Testis (tissue), 3 donors: ENCODE data around the gene EFNA5. TPM values are rescaled to one million over a fixed set of nuclear protein-coding genes. Genes with fewer than 3 reads are reported as not detected.
"Not testable (repeated sequence)": the region's sequence is repeated elsewhere in the genome, so short reads cannot be mapped to it uniquely, and the experiment has no call there.

ENCODE experiments used
- DNase-seq: peaks from one replicate; pipeline ENCODE4 v3.0.0-alpha.2; 2019
- H3K27ac ChIP-seq, 2 donors: fragments of 200-600 bp; sonication (generic); one replicate each; pipeline ENCODE4 v1.5.1; 2019
- H3K27me3 ChIP-seq: fragments of 200-600 bp; sonication (generic); one replicate; pipeline ENCODE4 v1.5.1; 2019
- H3K36me3 ChIP-seq: fragments of 200-600 bp; sonication (generic); one replicate; pipeline ENCODE4 v1.5.1; 2017; ENCODE audit warnings: low read depth; ENCODE audit errors: missing control alignments
- H3K4me1 ChIP-seq: fragments of 200-600 bp; sonication (generic); one replicate; pipeline ENCODE4 v1.5.1; 2019
- H3K4me3 ChIP-seq, 2 donors: fragments of 200-600 bp; sonication (generic); one replicate each; pipeline ENCODE4 v1.5.1; 2017 to 2019
- H3K9me3 ChIP-seq: fragments of 200-600 bp; sonication (generic); one replicate; pipeline ENCODE4 v1.5.1; 2017
- POLR2A ChIP-seq: fragments of 450-650 bp; IDR thresholded peaks from one replicate; pipeline ENCODE4 v1.6.1; 2017; ENCODE audit warnings: antibody characterized with exemption, mild to moderate bottlenecking, moderate library complexity
- WGBS, 2 donors: methylation state at CpG; one replicate each; pipeline ENCODE4 v1.1.5; 2018; 5-methylcytosine and 5-hydroxymethylcytosine counted together
- intact Hi-C: fragments of 100-400 bp; cut with DNase I; formaldehyde crosslinking; loops from one replicate; pipeline ENCODE4 v1.15.1; 2023; ENCODE audit warnings: low total_unique reads
- polyA plus RNA-seq: library from polyadenylated mRNA; stranded (reverse); fragments of 350-450 nt; fragmentation: Illumina TruSeq; extraction: RNeasy Lipid Tissue Mini Kit (QIAGEN cat#74804); gene quantifications from one replicate; pipeline ENCODE4 v1.2.3, GENCODE V29; 2014; ENCODE audit warnings: low read depth, low replicate concordance; ENCODE audit not compliant: insufficient read depth
- total RNA-seq, 2 donors: library from RNA; depleted of rRNA; stranded (reverse); fragments of >200 nt; gene quantifications; one replicate each; pipeline ENCODE4 v1.2.3, GENCODE V29; 2016
- TF ChIP-seq, protein P1 (sequence below), 3 experiments: fragments of 450-650 bp in 2 of 3; fragments of 200-600 bp in 1 of 3; sonication (generic) in 1 of 3; IDR thresholded peaks; one replicate each; pipeline ENCODE4 v1.5.1; 2016 to 2019; ENCODE audit warnings: antibody characterized with exemption in 3 of 3, mild to moderate bottlenecking in 2 of 3, moderate library complexity in 1 of 3

EFNA5 gene
- total and polyA plus RNA-seq, 3 donors from 2014 or later = 2.6 to 5.4 (median 3.5) TPM

- H3K27ac ChIP-seq = no peak overlapping the region
- H3K27me3 ChIP-seq = no peaks in the 10 kb centered on the region
- H3K9me3 ChIP-seq = no peaks in the 10 kb centered on the region
- TF ChIP-seq, protein P1, sequence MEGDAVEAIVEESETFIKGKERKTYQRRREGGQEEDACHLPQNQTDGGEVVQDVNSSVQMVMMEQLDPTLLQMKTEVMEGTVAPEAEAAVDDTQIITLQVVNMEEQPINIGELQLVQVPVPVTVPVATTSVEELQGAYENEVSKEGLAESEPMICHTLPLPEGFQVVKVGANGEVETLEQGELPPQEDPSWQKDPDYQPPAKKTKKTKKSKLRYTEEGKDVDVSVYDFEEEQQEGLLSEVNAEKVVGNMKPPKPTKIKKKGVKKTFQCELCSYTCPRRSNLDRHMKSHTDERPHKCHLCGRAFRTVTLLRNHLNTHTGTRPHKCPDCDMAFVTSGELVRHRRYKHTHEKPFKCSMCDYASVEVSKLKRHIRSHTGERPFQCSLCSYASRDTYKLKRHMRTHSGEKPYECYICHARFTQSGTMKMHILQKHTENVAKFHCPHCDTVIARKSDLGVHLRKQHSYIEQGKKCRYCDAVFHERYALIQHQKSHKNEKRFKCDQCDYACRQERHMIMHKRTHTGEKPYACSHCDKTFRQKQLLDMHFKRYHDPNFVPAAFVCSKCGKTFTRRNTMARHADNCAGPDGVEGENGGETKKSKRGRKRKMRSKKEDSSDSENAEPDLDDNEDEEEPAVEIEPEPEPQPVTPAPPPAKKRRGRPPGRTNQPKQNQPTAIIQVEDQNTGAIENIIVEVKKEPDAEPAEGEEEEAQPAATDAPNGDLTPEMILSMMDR (IDR thresholded peaks at IDR 0.05) = no peak
- no peak for TF ChIP-seq POLR2A
- WGBS, 2 donors = 92 to 98% methylated on average over 2 of the region's 2 CpGs
- no peak overlapping the region for H3K4me3 ChIP-seq
- H3K36me3 ChIP-seq = no peaks in the 10 kb centered on the region
- DNase-seq = no peak
- no peaks in the 10 kb centered on the region for H3K4me1 ChIP-seq
- intact Hi-C loops = no loop called here
Observed at GRCh38 chr5:107352576-107352975, 318.2 kb downstream of the EFNA5 start.

- H3K4me3 ChIP-seq, H3K27ac ChIP-seq, DNase-seq, intact Hi-C loops, H3K9me3 ChIP-seq, H3K4me1 ChIP-seq, H3K36me3 ChIP-seq, H3K27me3 ChIP-seq: not testable (repeated sequence)
- WGBS, 2 donors = 90 to 97% methylated on average over 3 of the region's 3 CpGs
Observed at GRCh38 chr5:107346580-107346979, 324.2 kb downstream of the EFNA5 start.

DNA sequence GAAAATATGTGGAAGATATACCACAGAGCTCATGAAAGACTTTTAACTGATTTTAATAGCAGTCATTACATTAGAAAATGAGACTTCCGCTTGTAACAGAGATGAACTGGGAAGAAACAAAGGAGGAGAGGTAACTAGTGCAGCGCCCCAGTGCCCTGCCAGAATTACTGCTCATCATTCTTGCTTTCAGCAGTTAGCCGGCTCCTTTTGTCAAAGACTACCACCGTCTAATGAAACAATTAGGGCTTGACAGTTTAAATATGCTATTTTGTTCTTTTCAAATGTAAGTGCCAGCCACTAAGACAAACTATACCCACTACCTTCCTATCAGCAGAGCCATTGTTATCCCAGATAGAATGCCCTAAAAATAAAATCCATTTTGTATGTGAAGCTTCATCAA, 328.4 kb downstream of the EFNA5 start:
- 57 to 73% methylated on average over 4 of the region's 4 CpGs for WGBS, 2 donors

DNA sequence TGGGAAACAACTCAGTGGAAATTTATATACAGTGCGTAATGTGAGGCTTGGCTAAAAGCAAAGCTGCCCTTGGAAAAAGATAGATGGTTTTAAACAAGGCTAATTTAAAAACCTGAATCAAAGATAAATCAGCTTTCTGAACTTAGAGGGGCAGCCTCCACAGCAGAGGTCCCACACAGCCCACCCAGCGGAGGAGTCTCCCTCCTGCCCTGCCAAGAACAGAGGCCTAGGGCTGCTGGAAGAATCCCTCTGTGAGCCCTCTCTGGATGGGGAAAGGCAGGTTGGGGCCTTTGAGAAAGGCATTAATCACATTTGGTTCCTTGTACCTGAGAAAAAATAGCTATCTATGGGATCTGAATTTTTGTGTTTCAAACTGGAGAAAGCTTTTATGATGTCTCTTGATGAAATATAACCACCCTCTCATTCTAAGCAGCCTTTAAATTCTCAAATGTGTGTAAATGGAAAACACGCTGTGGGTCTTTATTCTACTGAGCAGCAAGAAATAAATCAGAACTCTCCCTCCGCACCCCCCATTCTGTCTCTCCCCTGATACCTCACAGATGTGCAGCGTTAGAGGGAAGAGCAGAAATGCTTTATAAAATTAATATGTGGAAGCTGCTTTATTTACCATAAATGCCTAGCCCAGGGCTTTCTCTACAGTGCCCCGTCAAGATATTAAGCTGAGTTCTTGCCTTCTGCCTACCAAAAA, 329.2 kb downstream of the EFNA5 start:
- Histone ChIP-seq H3K4me1 (no peaks in the 10 kb centered on the region), H3K27ac (no peak overlapping the region), H3K9me3 (no peaks in the 10 kb centered on the region), H3K4me3 (no peak overlapping the region), H3K36me3 (no peaks in the 10 kb centered on the region), H3K27me3 (no peaks in the 10 kb centered on the region)
- DNase-seq = no peak
- intact Hi-C loops = no loop called here
- 77 to 78% methylated on average over 6 of the region's 6 CpGs for WGBS, 2 donors
- no peak for TF ChIP-seq POLR2A
- TF ChIP-seq, protein P1 (IDR thresholded peaks at IDR 0.05) = no peak

More for the DNA sequence above, 328.4 kb downstream of the EFNA5 start:
- H3K9me3 ChIP-seq = no peaks in the 10 kb centered on the region
- no peak overlapping the region for H3K4me3 ChIP-seq
- H3K27ac ChIP-seq = no peak overlapping the region
- H3K36me3 ChIP-seq = no peaks in the 10 kb centered on the region
- intact Hi-C loops = no loop called here
- no peaks in the 10 kb centered on the region for H3K27me3 ChIP-seq
- no peak for TF ChIP-seq POLR2A
- TF ChIP-seq, protein P1 (IDR thresholded peaks at IDR 0.05) = no peak
- H3K4me1 ChIP-seq = no peaks in the 10 kb centered on the region
- DNase-seq = no peak

DNA sequence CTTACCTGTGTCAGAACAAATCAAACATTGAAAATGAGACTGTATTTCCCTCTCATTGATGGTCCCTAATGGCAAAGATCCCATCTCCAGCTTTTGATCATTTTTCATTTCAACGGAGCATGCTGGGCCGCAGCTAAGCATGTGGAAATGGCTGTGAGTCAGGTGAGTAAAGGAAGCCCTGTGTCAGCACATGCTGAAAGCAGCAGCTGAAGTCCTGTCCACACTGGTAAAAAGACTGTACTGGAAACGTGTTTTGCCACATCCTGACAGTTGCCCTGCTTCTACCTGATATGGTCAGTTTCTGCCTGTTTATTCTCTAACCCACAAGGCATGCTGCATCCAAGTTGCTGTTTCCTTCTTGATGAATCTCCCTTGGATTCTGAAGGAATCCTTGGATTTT, 330.1 kb downstream of the EFNA5 start:
- H3K36me3 ChIP-seq = no peaks in the 10 kb centered on the region
- 86 to 89% methylated on average over 3 of the region's 3 CpGs for WGBS, 2 donors
- intact Hi-C loops = no loop called here
- no peak for DNase-seq
- no peaks in the 10 kb centered on the region for H3K27me3 ChIP-seq
- H3K27ac ChIP-seq = no peak overlapping the region
- H3K4me3 ChIP-seq = no peak overlapping the region
- H3K9me3 ChIP-seq = no peaks in the 10 kb centered on the region
- no peaks in the 10 kb centered on the region for H3K4me1 ChIP-seq
- TF ChIP-seq POLR2A = no peak
- TF ChIP-seq, protein P1 (IDR thresholded peaks at IDR 0.05) = no peak
